Adrenal gland (tissue), 12 donors: Measurements from ENCODE around the gene CDCA3. TPM values are rescaled to one million over a fixed set of nuclear protein-coding genes. Genes with fewer than 3 reads are reported as not detected.

ENCODE experiments used
- DNase-seq, 7 donors: peaks; one replicate each; pipeline ENCODE4 v3.0.0-alpha.2; 2019 to 2020
- H3K27ac ChIP-seq, 5 donors: fragments of 200-600 bp; sonication (generic) in 4 of 5; 1 replicate in 3 of 5; 2 replicates in 2 of 5; pipeline versions ENCODE4 v1.5.1 to v1.8.0; 2016 to 2020; ENCODE audit warnings: mild to moderate bottlenecking in 1 of 5
- H3K27me3 ChIP-seq: fragments of 200-600 bp; 2 replicates; pipeline ENCODE4 v1.8.0; 2021
- H3K36me3 ChIP-seq, 2 donors: fragments of 200-600 bp; replicated peaks in 1 of 2; 1 replicate in 1 of 2; 2 replicates in 1 of 2; pipeline versions ENCODE4 v1.5.1 to v1.8.0; 2018 to 2022
- H3K4me1 ChIP-seq, 2 donors: fragments of 200-600 bp; replicated peaks in 1 of 2; 1 replicate in 1 of 2; 2 replicates in 1 of 2; pipeline versions ENCODE4 v1.5.1 to v1.8.0; 2018 to 2021
- H3K4me3 ChIP-seq, 4 donors: fragments of 200-600 bp; sonication (generic) in 3 of 4; one replicate each; pipeline ENCODE4 v1.5.1; 2016 to 2018
- H3K9me3 ChIP-seq, 3 donors: fragments of 200-600 bp; sonication (generic) in 1 of 3; replicated peaks in 1 of 3; 1 replicate in 2 of 3; 2 replicates in 1 of 3; pipeline versions ENCODE4 v1.5.1 to v1.8.0; 2016 to 2021
- CTCF ChIP-seq, 6 experiments: fragments of 450-650 bp in 4 of 6; fragments of 200-600 bp in 2 of 6; sonication (generic) in 1 of 6; IDR thresholded peaks; 1 replicate in 5 of 6; 2 replicates in 1 of 6; pipeline versions ENCODE4 v1.5.1 to v1.8.0; 2016 to 2021; ENCODE audit warnings: antibody characterized with exemption in 6 of 6, mild to moderate bottlenecking in 2 of 6, moderate library complexity in 1 of 6
- POLR2A ChIP-seq, 2 donors: fragments of 450-650 bp; IDR thresholded peaks; one replicate each; pipeline ENCODE4 v1.6.1; 2017; ENCODE audit warnings: antibody characterized with exemption in 2 of 2, mild to moderate bottlenecking in 2 of 2, moderate library complexity in 1 of 2
- WGBS, 4 donors: extraction: QIAGEN DNeasy Blood & Tissue Kit in 2 of 4; methylation state at CpG; one replicate each; pipeline versions ENCODE4 v1.1.5 to v1.1.7; 2013 to 2017; 5-methylcytosine and 5-hydroxymethylcytosine counted together
- intact Hi-C, 2 donors: fragments of 100-400 bp; cut with DNase I; formaldehyde crosslinking; loops; one replicate each; pipeline versions ENCODE4 v1.14.1 to v1.15.0; 2022 to 2023
- polyA plus RNA-seq, 3 donors: library from polyadenylated mRNA; stranded (reverse); fragments of 200-250 nt in 2 of 3; fragments of 350-450 nt in 1 of 3; fragmentation: Illumina TruSeq in 1 of 3; extraction: RNeasy Lipid Tissue Mini Kit (QIAGEN cat#74804) in 1 of 3; gene quantifications; one replicate each; pipeline ENCODE4 v1.2.3, GENCODE V29; 2013 to 2014
- total RNA-seq, 9 donors: library from RNA; depleted of rRNA in 4 of 9; stranded (reverse); fragments of >200 nt in 4 of 9; fragments of 120-200 nt in 1 of 9; fragmentation: NEBNext Ultra II Directional in 1 of 9; extraction: Animal tissue kit (Norgen Biotek cat#: 25700) in 1 of 9; gene quantifications; one replicate each; pipeline versions ENCODE4 v1.1.0 to v1.2.4, GENCODE V29; 2013 to 2023
- donor health status: healthy with polysubstance abuse.
- donor health status: Bipolar disorder and iron deficiency.
- donor health status: DM: yes; HTN: yes; CAD: no.
- donor health status: DM: no; HTN: no; CAD: no.
- donor health status: DM: no; HTN: no; CAD: no.
- donor health status: DM: yes; HTN: yes; CAD: no.

Gene CDCA3
- total and polyA plus RNA-seq, 12 donors, result 2.6 to 17.7 (median 3.5) TPM; not detected in 1

DNA sequence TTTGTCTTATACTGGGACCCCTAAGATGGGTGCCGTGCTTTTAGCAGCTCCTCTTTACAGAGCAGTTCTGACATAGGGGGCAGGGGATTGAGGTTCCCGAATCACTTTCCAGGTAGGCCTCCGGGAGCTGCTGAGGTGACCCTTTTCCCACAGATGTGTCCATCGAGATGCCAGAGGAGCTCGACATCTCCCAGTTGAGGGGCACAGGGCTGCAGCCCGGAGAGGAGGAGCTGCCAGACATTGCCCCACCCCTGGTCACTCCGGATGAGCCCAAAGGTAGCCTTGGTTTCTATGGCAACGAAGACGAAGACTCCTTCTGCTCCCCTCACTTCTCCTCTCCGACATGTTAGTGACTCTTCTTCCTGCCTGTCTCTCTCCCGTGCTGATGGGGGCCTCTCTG lies 11.9 kb upstream of the CDCA3 start:
- 82 to 89% (median 86%) methylated on average over 8 to 11 of the region's 11 CpGs for WGBS, 4 donors
- H3K9me3 ChIP-seq, result no peaks in the 10 kb centered on the region
- H3K27me3 ChIP-seq, result no peaks in the 10 kb centered on the region
- no peak overlapping the region for H3K27ac ChIP-seq
- H3K36me3 ChIP-seq, result peaks cover 0 to 81% of the 10 kb centered on the region in 2 donors
- intact Hi-C loops, result no loop called here
- DNase-seq, result no peak
- no peak overlapping the region for H3K4me3 ChIP-seq
- H3K4me1 ChIP-seq, result peaks cover 0 to 7% of the 10 kb centered on the region in 2 donors
- TF ChIP-seq POLR2A (IDR thresholded peaks at IDR 0.05) (no peak), CTCF (IDR thresholded peaks at IDR 0.05) (no peak)

- Histone ChIP-seq H3K36me3 (peaks cover 0 to 97% of the 10 kb centered on the region in 2 donors), H3K27ac (no peak overlapping the region), H3K9me3 (no peaks in the 10 kb centered on the region), H3K4me3 (no peak overlapping the region), H3K4me1 (no peaks in the 10 kb centered on the region), H3K27me3 (no peaks in the 10 kb centered on the region)
- TF ChIP-seq POLR2A (IDR thresholded peaks at IDR 0.05) (no peak), CTCF (IDR thresholded peaks at IDR 0.05) (no peak)
- 91 to 93% (median 92%) methylated on average over 7 to 9 of the region's 9 CpGs for WGBS, 4 donors
- no peak for DNase-seq
- intact Hi-C loops, result no loop called here
These were observed 10.3 kb upstream of the CDCA3 start for GRCh38 chr12:6861391-6861790.

DNA sequence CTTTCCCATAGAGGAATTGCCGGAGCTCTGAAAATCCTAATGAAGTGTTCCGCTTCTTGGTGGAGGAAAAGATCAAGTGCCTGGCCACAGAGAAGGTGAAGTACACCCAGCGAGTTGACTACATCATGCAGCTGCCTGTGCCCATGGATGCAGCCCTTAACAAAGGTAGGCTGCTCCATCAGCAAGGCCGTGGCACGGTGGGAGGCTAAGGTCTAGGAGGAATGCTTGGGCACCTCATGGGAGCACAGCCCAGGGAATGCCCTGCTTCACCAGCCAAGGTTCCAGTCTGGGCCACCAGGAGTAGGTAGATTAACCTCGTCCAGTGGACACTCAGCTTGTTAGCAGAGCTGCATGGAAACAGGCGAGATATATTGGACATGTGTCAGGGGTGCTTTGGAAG lies 9.9 kb upstream of the CDCA3 start:
- TF ChIP-seq POLR2A (IDR thresholded peaks at IDR 0.05), result no peak
- no peak for TF ChIP-seq CTCF (IDR thresholded peaks at IDR 0.05)
- intact Hi-C loops, result no loop called here
- Histone ChIP-seq H3K9me3 (no peaks in the 10 kb centered on the region), H3K4me1 (no peaks in the 10 kb centered on the region), H3K27ac (no peak overlapping the region), H3K27me3 (no peaks in the 10 kb centered on the region), H3K36me3 (peaks cover 0 to 100% of the 10 kb centered on the region in 2 donors), H3K4me3 (no peak overlapping the region)
- WGBS, 4 donors, result 91 to 96% (median 95%) methylated on average over 5 to 7 of the region's 7 CpGs
- no peak for DNase-seq

GRCh38 chr12:6860116-6860515 lies 9.0 kb upstream of the CDCA3 start:
- DNase-seq, result no peak
- TF ChIP-seq POLR2A (IDR thresholded peaks at IDR 0.05) (no peak), CTCF (IDR thresholded peaks at IDR 0.05) (no peak)
- Histone ChIP-seq H3K36me3 (peaks cover 0 to 100% of the 10 kb centered on the region in 2 donors), H3K27me3 (no peaks in the 10 kb centered on the region), H3K27ac (no peak overlapping the region), H3K9me3 (no peaks in the 10 kb centered on the region), H3K4me1 (no peaks in the 10 kb centered on the region), H3K4me3 (no peak overlapping the region)
- WGBS, 4 donors, result 92 to 96% (median 94%) methylated on average over 9 of the region's 9 CpGs
- intact Hi-C loops, result no loop called here
